Tibial nerve (tissue), 4 donors: ENCODE measurements around the gene MRNIP. TPM values are rescaled to one million over a fixed set of nuclear protein-coding genes. Genes with fewer than 3 reads are reported as not detected.

Experiments used
- DNase-seq, 2 donors: peaks; one replicate each; pipeline ENCODE4 v3.0.0-alpha.2; 2019; ENCODE audit warnings: low spot score in 2 of 2
- H3K27ac ChIP-seq, 4 donors: fragments of 200-600 bp; sonication (generic) in 3 of 4; one replicate each; pipeline ENCODE4 v1.5.1; 2017 to 2019; ENCODE audit warnings: mild to moderate bottlenecking in 1 of 4
- H3K27me3 ChIP-seq, 2 donors: fragments of 200-600 bp; sonication (generic) in 1 of 2; one replicate each; pipeline versions ENCODE4 v1.5.1 to v1.6.0; 2017 to 2019
- H3K36me3 ChIP-seq, 3 donors: fragments of 200-600 bp; sonication (generic); one replicate each; pipeline ENCODE4 v1.5.1; 2018 to 2019
- H3K4me1 ChIP-seq, 4 donors: fragments of 200-600 bp; sonication (generic) in 3 of 4; one replicate each; pipeline ENCODE4 v1.5.1; 2017 to 2019
- H3K4me3 ChIP-seq, 4 donors: fragments of 200-600 bp; sonication (generic) in 3 of 4; one replicate each; pipeline ENCODE4 v1.5.1; 2017 to 2019; ENCODE audit warnings: mild to moderate bottlenecking in 1 of 4, moderate library complexity in 1 of 4
- H3K9me3 ChIP-seq, 4 donors: fragments of 200-600 bp; sonication (generic) in 3 of 4; one replicate each; pipeline ENCODE4 v1.5.1; 2017 to 2019
- CTCF ChIP-seq, 5 experiments: fragments of 200-600 bp in 3 of 5; fragments of 450-650 bp in 2 of 5; sonication (generic) in 3 of 5; IDR thresholded peaks; one replicate each; pipeline ENCODE4 v1.5.1; 2016 to 2019; ENCODE audit warnings: antibody characterized with exemption in 5 of 5, mild to moderate bottlenecking in 3 of 5, moderate library complexity in 2 of 5
- EP300 ChIP-seq, 2 donors: sonication (generic); formaldehyde crosslinking; IDR thresholded peaks; one replicate each; pipeline ENCODE4 v1.6.1; 2017; ENCODE audit warnings: antibody characterized with exemption in 2 of 2, mild to moderate bottlenecking in 1 of 2
- POLR2A ChIP-seq, 2 donors: fragments of 450-650 bp; IDR thresholded peaks; one replicate each; pipeline ENCODE4 v1.6.1; 2017; ENCODE audit warnings: antibody characterized with exemption in 2 of 2, mild to moderate bottlenecking in 2 of 2, moderate library complexity in 2 of 2
- WGBS, 2 donors: methylation state at CpG; one replicate each; pipeline ENCODE4 v1.1.5; 2018; 5-methylcytosine and 5-hydroxymethylcytosine counted together
- total RNA-seq, 4 donors: library from RNA; depleted of rRNA; stranded (reverse); fragments of >200 nt; gene quantifications; one replicate each; pipeline ENCODE4 v1.1.0, GENCODE V29; 2016

MRNIP gene
- total RNA-seq, 4 donors from 2014 or later, result 48.5 to 82.4 (median 63.2) TPM

DNA sequence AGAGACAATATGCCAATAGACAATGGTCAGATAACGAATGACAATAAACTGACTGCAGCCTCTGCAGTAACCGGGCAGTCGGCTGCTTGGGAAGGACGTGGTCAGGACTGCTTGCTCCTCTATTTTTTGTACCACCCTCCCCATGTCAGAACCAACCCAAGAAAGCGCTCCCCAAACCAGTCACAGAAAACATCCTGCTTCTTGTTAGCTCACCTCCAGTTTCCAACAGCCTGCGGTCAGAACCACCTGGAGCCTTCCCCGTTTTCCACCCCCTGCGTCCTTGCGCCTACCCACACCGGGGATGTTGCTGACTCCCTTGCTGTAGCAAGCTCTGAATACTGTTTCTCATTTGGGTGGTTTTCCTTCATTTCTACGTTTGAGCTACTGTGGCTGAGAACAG is 1.7 kb upstream of the MRNIP start:
- Histone ChIP-seq H3K9me3 (peaks cover 0 to 4% (median 0%) of the 10 kb centered on the region in 4 donors), H3K4me3 (no peak overlapping the region), H3K27me3 (no peaks in the 10 kb centered on the region), H3K4me1 (peaks cover 0 to 39% (median 16%) of the 10 kb centered on the region in 4 donors), H3K27ac (peak overlapping the region in 2 of 4 donors; percentile 93), H3K36me3 (peaks cover 0 to 47% (median 0%) of the 10 kb centered on the region in 3 donors)
- no peak for TF ChIP-seq CTCF (IDR thresholded peaks at IDR 0.05)
- TF ChIP-seq EP300 (IDR thresholded peaks at IDR 0.05), result no peak
- TF ChIP-seq POLR2A (IDR thresholded peaks at IDR 0.05), result no peak
- WGBS, 2 donors, result 66 to 67% methylated on average over 11 of the region's 11 CpGs
- no peak for DNase-seq

DNA sequence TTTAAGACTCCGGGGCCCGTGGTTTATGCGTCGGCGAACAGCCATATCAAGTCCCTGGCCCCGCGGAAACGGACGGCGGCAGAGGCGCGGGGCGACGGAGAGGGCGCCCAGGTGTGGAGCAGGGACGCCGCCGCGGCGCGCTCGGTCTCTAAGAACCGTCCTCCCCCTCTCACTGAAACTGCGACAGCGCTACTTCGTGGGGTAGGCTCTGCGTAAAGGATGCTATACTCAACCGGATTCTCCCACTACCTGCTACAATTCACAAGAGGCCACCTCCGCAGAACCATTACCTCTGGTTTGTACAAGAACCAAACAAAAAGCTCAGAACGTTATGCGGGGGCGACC is 404 bp downstream of the MRNIP start:
- peak overlapping the region; percentile 49 to 93 (median 91) for H3K27ac ChIP-seq
- DNase-seq, result peak in 1 of 2 donors; percentile 31
- peaks cover 0 to 30% (median 0%) of the 10 kb centered on the region in 3 donors for H3K36me3 ChIP-seq
- TF ChIP-seq CTCF (IDR thresholded peaks at IDR 0.05) (no peak), EP300 (IDR thresholded peaks at IDR 0.05) (no peak), POLR2A (IDR thresholded peaks at IDR 0.05) (no peak)
- H3K4me3 ChIP-seq, result peak overlapping the region; percentile 69 to 97 (median 81)
- peaks cover 0 to 4% (median 0%) of the 10 kb centered on the region in 4 donors for H3K9me3 ChIP-seq
- H3K4me1 ChIP-seq, result peaks cover 0 to 48% (median 16%) of the 10 kb centered on the region in 4 donors
- no peaks in the 10 kb centered on the region for H3K27me3 ChIP-seq
- WGBS, 2 donors, result 1 to 2% methylated on average over 18 to 32 of the region's 32 CpGs

- peaks cover 0 to 44% (median 10%) of the 10 kb centered on the region in 4 donors for H3K4me1 ChIP-seq
- H3K4me3 ChIP-seq, result no peak overlapping the region
- no peak for DNase-seq
- no peak for TF ChIP-seq CTCF (IDR thresholded peaks at IDR 0.05)
- TF ChIP-seq EP300 (IDR thresholded peaks at IDR 0.05), result no peak
- TF ChIP-seq POLR2A (IDR thresholded peaks at IDR 0.05), result no peak
- WGBS, 2 donors, result 74 to 76% methylated on average over 8 of the region's 8 CpGs
- no peaks in the 10 kb centered on the region for H3K9me3 ChIP-seq
- peaks cover 0 to 48% (median 16%) of the 10 kb centered on the region in 3 donors for H3K36me3 ChIP-seq
- no peak overlapping the region for H3K27ac ChIP-seq
- H3K27me3 ChIP-seq, result no peaks in the 10 kb centered on the region
These were observed 4.3 kb downstream of the MRNIP start for GRCh38 chr5:179854356-179854755.

- Histone ChIP-seq H3K9me3 (no peaks in the 10 kb centered on the region), H3K4me1 (peaks cover 0 to 41% (median 9%) of the 10 kb centered on the region in 4 donors), H3K36me3 (peaks cover 0 to 60% (median 22%) of the 10 kb centered on the region in 3 donors), H3K27me3 (no peaks in the 10 kb centered on the region), H3K4me3 (no peak overlapping the region), H3K27ac (no peak overlapping the region)
- TF ChIP-seq EP300 (IDR thresholded peaks at IDR 0.05), result no peak
- TF ChIP-seq CTCF (IDR thresholded peaks at IDR 0.05), result no peak
- no peak for TF ChIP-seq POLR2A (IDR thresholded peaks at IDR 0.05)
- DNase-seq, result no peak
- WGBS, 2 donors, result 80% methylated on average over 8 of the region's 8 CpGs
These were observed 5.5 kb downstream of the MRNIP start for GRCh38 chr5:179852993-179853547.

DNA sequence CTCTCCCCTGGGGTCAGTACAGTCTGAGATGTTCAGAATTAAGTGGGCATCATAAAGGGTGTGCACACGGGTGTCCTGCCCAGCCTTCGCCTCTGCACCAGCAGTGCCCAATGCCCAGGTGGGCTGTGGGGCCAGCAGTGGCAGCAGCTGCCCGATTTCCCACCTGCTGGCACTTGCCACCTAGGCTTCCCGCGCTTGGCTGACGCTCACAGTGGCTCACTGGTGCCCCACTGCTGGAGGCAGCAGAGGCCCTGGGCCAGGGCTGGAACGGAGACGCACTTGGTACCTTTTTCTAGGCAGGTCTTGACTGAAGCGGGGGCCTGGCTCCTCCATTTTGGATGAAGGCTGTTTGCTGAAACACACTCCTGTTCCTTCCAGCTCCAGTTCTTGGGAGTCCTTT is 17.0 kb downstream of the MRNIP start:
- no peak overlapping the region for H3K27ac ChIP-seq
- 93 to 96% methylated on average over 8 to 9 of the region's 9 CpGs for WGBS, 2 donors
- peaks cover 0 to 17% (median 0%) of the 10 kb centered on the region in 4 donors for H3K9me3 ChIP-seq
- DNase-seq, result no peak
- peaks cover 3 to 97% (median 29%) of the 10 kb centered on the region in 3 donors for H3K36me3 ChIP-seq
- H3K4me3 ChIP-seq, result no peak overlapping the region
- peaks cover 0 to 6% (median 2%) of the 10 kb centered on the region in 4 donors for H3K4me1 ChIP-seq
- no peaks in the 10 kb centered on the region for H3K27me3 ChIP-seq
- no peak for TF ChIP-seq POLR2A (IDR thresholded peaks at IDR 0.05)
- no peak for TF ChIP-seq CTCF (IDR thresholded peaks at IDR 0.05)
- TF ChIP-seq EP300 (IDR thresholded peaks at IDR 0.05), result no peak
